Neural crest cell (in vitro differentiated cells): ENCODE measurements around the gene PCYT1B. TPM values are rescaled to one million over a fixed set of nuclear protein-coding genes. Genes with fewer than 3 reads are reported as not detected.

Experiments
- DNase-seq: peaks from one replicate; pipeline ENCODE4 v3.0.0; 2021; ENCODE audit warnings: low read depth, mixed read lengths, low spot score
- H3K27ac Mint-ChIP-seq: one replicate; pipeline ENCODE4 v1.8.0; 2021; ENCODE audit warnings: mild to moderate bottlenecking, mixed read lengths; ENCODE audit not compliant: unreplicated experiment
- H3K27me3 Mint-ChIP-seq: 2 replicates; pipeline ENCODE4 v1.8.0; 2021; ENCODE audit warnings: low read depth, mild to moderate bottlenecking, mixed read lengths
- H3K36me3 Mint-ChIP-seq: 2 replicates; pipeline ENCODE4 v1.8.0; 2021; ENCODE audit warnings: low read depth, mild to moderate bottlenecking, mixed read lengths
- H3K4me1 Mint-ChIP-seq: 2 replicates; pipeline ENCODE4 v1.8.0; 2021; ENCODE audit warnings: mixed read lengths
- H3K4me3 Mint-ChIP-seq: one replicate; pipeline ENCODE4 v1.8.0; 2021; ENCODE audit warnings: mild to moderate bottlenecking, mixed read lengths
- H3K9me3 Mint-ChIP-seq: 2 replicates; pipeline ENCODE4 v1.8.0; 2021; ENCODE audit warnings: mixed read lengths
- CTCF ChIP-seq: fragments of 200-600 bp; sonication (generic); conservative IDR thresholded peaks from 2 replicates; pipeline ENCODE4 v1.5.0; 2021; ENCODE audit warnings: antibody characterized with exemption, mild to moderate bottlenecking
- total RNA-seq: library from RNA; stranded (reverse); gene quantifications from 2 replicates; pipeline ENCODE4 v1.2.1, GENCODE V29; 2021

The PCYT1B gene
- total RNA-seq, 1 donor from 2014 or later = 32.3 TPM

GRCh38 chrX:24574743-24575142, 72.4 kb downstream of the PCYT1B start:
- no peak for TF ChIP-seq CTCF
- Mint-ChIP-seq H3K4me3 (no peak overlapping the region), H3K4me1 (peaks cover 4% of the 10 kb centered on the region), H3K9me3 (no peaks in the 10 kb centered on the region), H3K27me3 (no peaks in the 10 kb centered on the region), H3K27ac (no peak overlapping the region), H3K36me3 (peaks cover 11% of the 10 kb centered on the region)
- DNase-seq = no peak

DNA sequence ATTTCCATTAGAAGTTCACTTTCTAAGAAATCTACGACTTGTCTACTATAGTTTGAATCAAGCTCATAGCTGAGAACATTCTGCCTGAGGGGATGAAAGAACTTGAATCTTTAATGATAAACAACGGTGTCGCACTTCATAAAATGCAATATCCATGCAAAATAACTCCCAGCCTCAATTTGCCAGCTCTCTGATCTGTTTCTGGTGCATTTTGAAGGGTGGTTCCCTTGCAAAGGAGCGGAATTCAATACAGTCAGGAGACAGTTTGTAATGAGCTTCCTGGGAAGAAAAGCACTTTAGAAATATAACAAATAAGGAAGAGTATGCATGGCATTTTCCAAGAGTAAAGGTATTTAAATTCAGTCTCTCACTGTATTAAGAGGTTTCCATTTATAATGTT, 80.0 kb downstream of the PCYT1B start:
- H3K36me3 Mint-ChIP-seq = peaks cover 11% of the 10 kb centered on the region
- H3K9me3 Mint-ChIP-seq = no peaks in the 10 kb centered on the region
- DNase-seq = no peak
- no peak overlapping the region for H3K27ac Mint-ChIP-seq
- no peaks in the 10 kb centered on the region for H3K27me3 Mint-ChIP-seq
- no peak for TF ChIP-seq CTCF
- H3K4me1 Mint-ChIP-seq = peaks cover 9% of the 10 kb centered on the region
- H3K4me3 Mint-ChIP-seq = no peak overlapping the region

GRCh38 chrX:24566240-24566639, 80.9 kb downstream of the PCYT1B start:
- peaks cover 9% of the 10 kb centered on the region for H3K4me1 Mint-ChIP-seq
- no peaks in the 10 kb centered on the region for H3K27me3 Mint-ChIP-seq
- H3K4me3 Mint-ChIP-seq = no peak overlapping the region
- no peak overlapping the region for H3K27ac Mint-ChIP-seq
- H3K9me3 Mint-ChIP-seq = no peaks in the 10 kb centered on the region
- TF ChIP-seq CTCF = no peak
- peaks cover 11% of the 10 kb centered on the region for H3K36me3 Mint-ChIP-seq
- DNase-seq = no peak

- peaks cover 9% of the 10 kb centered on the region for H3K36me3 Mint-ChIP-seq
- no peaks in the 10 kb centered on the region for H3K9me3 Mint-ChIP-seq
- no peak for DNase-seq
- H3K27ac Mint-ChIP-seq = peak overlapping the region; percentile 24
- H3K4me3 Mint-ChIP-seq = no peak overlapping the region
- H3K27me3 Mint-ChIP-seq = no peaks in the 10 kb centered on the region
- H3K4me1 Mint-ChIP-seq = peaks cover 9% of the 10 kb centered on the region
- no peak for TF ChIP-seq CTCF
Measured at GRCh38 chrX:24563291-24564010, 83.7 kb downstream of the PCYT1B start.

DNA sequence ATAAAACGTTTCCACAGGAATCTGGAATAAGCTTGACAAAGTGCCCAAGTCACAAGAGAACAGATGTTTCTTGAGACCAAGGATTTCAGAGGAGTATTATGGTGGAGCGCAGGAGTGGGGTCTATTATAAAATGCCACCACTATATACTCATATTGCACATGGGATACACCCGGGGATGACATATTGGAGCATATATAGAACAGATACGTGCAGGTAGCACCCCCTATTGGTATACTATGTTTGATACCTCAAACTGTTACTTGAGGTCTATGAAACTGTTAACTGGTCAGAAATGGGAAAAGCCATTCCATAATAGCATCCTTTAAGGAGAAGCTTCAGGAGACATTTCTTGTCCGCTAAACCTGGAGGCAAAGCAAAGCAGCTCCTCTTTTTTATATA, 86.0 kb downstream of the PCYT1B start:
- H3K4me1 Mint-ChIP-seq = peaks cover 9% of the 10 kb centered on the region
- DNase-seq = no peak
- no peak overlapping the region for H3K4me3 Mint-ChIP-seq
- no peak for TF ChIP-seq CTCF
- H3K36me3 Mint-ChIP-seq = peaks cover 9% of the 10 kb centered on the region
- no peak overlapping the region for H3K27ac Mint-ChIP-seq
- H3K9me3 Mint-ChIP-seq = no peaks in the 10 kb centered on the region
- no peaks in the 10 kb centered on the region for H3K27me3 Mint-ChIP-seq
